H9 (cell line): ENCODE measurements around the gene ITPRIPL1. TPM values are rescaled to one million over a fixed set of nuclear protein-coding genes. Genes with fewer than 3 reads are reported as not detected.

Source experiments
- DNase-seq: peaks from one replicate; pipeline ENCODE4 v3.0.0-alpha.2; 2017
- H2AFZ ChIP-seq: one replicate; pipeline ENCODE4 v1.6.1; 2013; ENCODE audit warnings: mild to moderate bottlenecking, low read length, control low read depth, moderate library complexity
- H2AK5ac ChIP-seq: 2 replicates; pipeline ENCODE4 v1.6.1; 2013; ENCODE audit warnings: low read length, control low read depth, mixed read lengths; ENCODE audit not compliant: insufficient read length
- H2BK120ac ChIP-seq: one replicate; pipeline ENCODE4 v1.6.1; 2013; ENCODE audit warnings: low read depth, mild to moderate bottlenecking, low read length, control low read depth, inconsistent platforms; ENCODE audit not compliant: poor library complexity, severe bottlenecking
- H2BK12ac ChIP-seq: 2 replicates; pipeline ENCODE4 v1.6.1; 2013; ENCODE audit warnings: low read length, control low read depth, mixed read lengths, low read depth; ENCODE audit not compliant: insufficient read length
- H2BK15ac ChIP-seq: 2 replicates; pipeline ENCODE4 v1.6.1; 2013; ENCODE audit warnings: low read depth, low read length, control low read depth
- H2BK20ac ChIP-seq: one replicate; pipeline ENCODE4 v1.6.1; 2013; ENCODE audit warnings: low read depth, mild to moderate bottlenecking, low read length, control low read depth, inconsistent platforms; ENCODE audit not compliant: poor library complexity, severe bottlenecking
- H2BK5ac ChIP-seq: 2 replicates; pipeline ENCODE4 v1.6.1; 2013; ENCODE audit warnings: low read length, control low read depth, mixed read lengths; ENCODE audit not compliant: insufficient read length
- H3K14ac ChIP-seq: 2 replicates; pipeline ENCODE4 v1.6.1; 2013; ENCODE audit warnings: low read length, control low read depth; ENCODE audit not compliant: insufficient read depth
- H3K18ac ChIP-seq: 2 replicates; pipeline ENCODE4 v1.6.1; 2013; ENCODE audit warnings: low read depth, mild to moderate bottlenecking, mixed read lengths, low read length, control low read depth; ENCODE audit not compliant: insufficient read length
- H3K23ac ChIP-seq: 2 replicates; pipeline ENCODE4 v1.6.1; 2013; ENCODE audit warnings: low read length, control low read depth, mixed read lengths, low read depth; ENCODE audit not compliant: insufficient read length
- H3K23me2 ChIP-seq: 2 replicates; pipeline ENCODE4 v1.6.1; 2013; ENCODE audit warnings: low read depth, mild to moderate bottlenecking, mixed read lengths, low read length, control low read depth; ENCODE audit not compliant: insufficient read length, poor library complexity, severe bottlenecking
- H3K27ac ChIP-seq: 2 replicates; pipeline ENCODE4 v1.5.1; 2013; ENCODE audit warnings: low read length, control low read depth, mixed read lengths, low read depth; ENCODE audit not compliant: insufficient read length
- H3K27me3 ChIP-seq: 2 replicates; pipeline ENCODE4 v1.6.1; 2013; ENCODE audit warnings: low read length, control low read depth, inconsistent platforms; ENCODE audit not compliant: insufficient read depth
- H3K4ac ChIP-seq: 2 replicates; pipeline ENCODE4 v1.6.1; 2013; ENCODE audit warnings: low read depth, mild to moderate bottlenecking, control low read depth, inconsistent platforms, low read length, moderate library complexity
- H3K4me1 ChIP-seq: 2 replicates; pipeline ENCODE4 v1.6.1; 2013; ENCODE audit warnings: low read length, control low read depth, inconsistent platforms; ENCODE audit not compliant: insufficient read depth
- H3K4me2 ChIP-seq: 2 replicates; pipeline ENCODE4 v1.6.1; 2013; ENCODE audit warnings: low read length, control low read depth, mixed read lengths; ENCODE audit not compliant: insufficient read length, insufficient read depth
- H3K56ac ChIP-seq: 2 replicates; pipeline ENCODE4 v1.6.1; 2013; ENCODE audit warnings: low read depth, mild to moderate bottlenecking, mixed read lengths, low read length, control low read depth; ENCODE audit not compliant: insufficient read length
- H3K79me1 ChIP-seq: 2 replicates; pipeline ENCODE4 v1.6.1; 2013; ENCODE audit warnings: low read depth, mild to moderate bottlenecking, moderate library complexity, low read length, control low read depth, inconsistent platforms; ENCODE audit not compliant: insufficient read depth, poor library complexity, severe bottlenecking
- H3K79me2 ChIP-seq: 2 replicates; pipeline ENCODE4 v1.6.1; 2013; ENCODE audit warnings: low read length, control low read depth, inconsistent platforms; ENCODE audit not compliant: insufficient read depth
- H3K9ac ChIP-seq: 2 replicates; pipeline ENCODE4 v1.6.1; 2013; ENCODE audit warnings: low read length, control low read depth, mixed read lengths; ENCODE audit not compliant: insufficient read length; ENCODE audit errors: extremely low read depth
- H3K9me3 ChIP-seq: one replicate; pipeline ENCODE4 v1.6.1; 2013; ENCODE audit warnings: low read depth, low read length, inconsistent platforms; ENCODE audit not compliant: control insufficient read depth
- H3T11ph ChIP-seq: one replicate; pipeline ENCODE4 v1.6.1; 2013; ENCODE audit warnings: mild to moderate bottlenecking, low read length, control low read depth, inconsistent platforms
- H4K20me1 ChIP-seq: one replicate; pipeline ENCODE4 v1.6.1; 2013; ENCODE audit not compliant: control insufficient read depth, insufficient read length, insufficient read depth
- H4K5ac ChIP-seq: 2 replicates; pipeline ENCODE4 v1.6.1; 2013; ENCODE audit warnings: low read depth, mild to moderate bottlenecking, mixed read lengths, low read length, control low read depth; ENCODE audit not compliant: insufficient read length
- H4K8ac ChIP-seq: replicated peaks from 2 replicates; pipeline ENCODE4 v1.6.1; 2013; ENCODE audit warnings: low read length, control low read depth, mixed read lengths, low read depth; ENCODE audit not compliant: insufficient read length
- H4K91ac ChIP-seq: 2 replicates; pipeline ENCODE4 v1.6.1; 2013; ENCODE audit warnings: low read depth, mild to moderate bottlenecking, moderate library complexity, mixed read lengths, low read length, control low read depth; ENCODE audit not compliant: insufficient read length
- H3K27ac Mint-ChIP-seq, 3 experiments: 2 replicates in 2 of 3; 3 replicates in 1 of 3; pipeline ENCODE4 v1.8.0; 2020 to 2021; ENCODE audit warnings: mixed read lengths in 3 of 3, mild to moderate bottlenecking in 1 of 3, moderate library complexity in 1 of 3
- H3K27me3 Mint-ChIP-seq: 2 replicates; pipeline ENCODE4 v1.8.0; 2021; ENCODE audit warnings: low read depth, mild to moderate bottlenecking, moderate library complexity, mixed read lengths
- H3K36me3 Mint-ChIP-seq, 3 experiments: 2 replicates in 2 of 3; 3 replicates in 1 of 3; pipeline ENCODE4 v1.8.0; 2020 to 2021; ENCODE audit warnings: low read depth in 3 of 3, mixed read lengths in 3 of 3; ENCODE audit not compliant: insufficient read depth in 1 of 3
- H3K4me1 Mint-ChIP-seq, 2 experiments: 2 replicates each; pipeline ENCODE4 v1.8.0; 2020; ENCODE audit warnings: mixed read lengths in 2 of 2
- H3K4me3 Mint-ChIP-seq, 2 experiments: 2 replicates in 1 of 2; 3 replicates in 1 of 2; pipeline ENCODE4 v1.8.0; 2020 to 2021; ENCODE audit warnings: mild to moderate bottlenecking in 2 of 2, mixed read lengths in 2 of 2, moderate library complexity in 1 of 2
- H3K9me3 Mint-ChIP-seq, 2 experiments: 2 replicates in 1 of 2; 3 replicates in 1 of 2; pipeline ENCODE4 v1.8.0; 2020; ENCODE audit warnings: mild to moderate bottlenecking in 2 of 2, mixed read lengths in 2 of 2, moderate library complexity in 1 of 2
- WGBS: extraction: QIAGEN DNeasy Blood & Tissue Kit; methylation state at CpG from one replicate; pipeline ENCODE4 v1.1.7; 2013; ENCODE audit warnings: missing lambda C conversion rate, low lambda C conversion rate, mixed read lengths; ENCODE audit not compliant: insufficient read length; ENCODE audit errors: extremely low coverage; 5-methylcytosine and 5-hydroxymethylcytosine counted together
- total RNA-seq: library from RNA; stranded (reverse); gene quantifications from 2 replicates; pipeline ENCODE4 v1.2.1, GENCODE V29; 2021
- TF ChIP-seq, protein P1 (sequence below): fragments of 200-600 bp; sonication (generic); conservative IDR thresholded peaks from 3 replicates; pipeline ENCODE4 v1.8.0; 2021; ENCODE audit warnings: antibody characterized with exemption, mild to moderate bottlenecking

Gene ITPRIPL1
- total RNA-seq, 1 experiment from 2014 or later: 16.3 TPM

DNA sequence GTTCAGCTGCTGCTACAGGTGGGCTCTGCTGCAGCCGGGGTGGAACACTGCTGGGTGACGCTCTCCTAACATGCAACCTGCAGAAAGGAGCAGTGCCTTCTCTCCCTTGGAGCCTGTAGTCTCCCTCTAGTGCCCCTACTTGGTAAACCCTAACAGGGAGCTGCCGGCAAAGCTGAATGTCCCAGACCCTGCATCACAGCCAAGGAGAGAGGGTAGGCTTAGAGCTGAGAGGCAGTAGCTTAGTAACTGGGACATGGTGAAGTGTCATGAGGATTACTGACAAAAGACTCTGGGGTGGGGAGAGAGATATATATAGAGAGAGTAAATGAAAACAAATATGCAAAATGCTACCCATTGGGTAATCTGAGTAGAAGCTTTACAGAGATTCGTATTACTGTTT is 20.3 kb downstream of the ITPRIPL1 start:
- H3K14ac ChIP-seq: no peak overlapping the region
- H2AFZ ChIP-seq: no peak overlapping the region
- Mint-ChIP-seq H3K4me1 (no peaks in the 10 kb centered on the region), H3K9me3 (no peaks in the 10 kb centered on the region), H3K4me3 (no peak overlapping the region), H3K36me3 (peaks cover 49 to 90% (median 87%) of the 10 kb centered on the region in 3 experiments; a peak in 6 of 7 replicates), H3K27me3 (no peaks in the 10 kb centered on the region), H3K27ac (peak overlapping the region in 1 of 3 experiments; percentile 84; a peak in 2 of 7 replicates)
- no peak overlapping the region for H4K8ac ChIP-seq
- H2BK20ac ChIP-seq: no peak overlapping the region
- no peaks in the 10 kb centered on the region for H3K27me3 ChIP-seq
- H4K20me1 ChIP-seq: no peaks in the 10 kb centered on the region
- peak; percentile 39 for DNase-seq
- WGBS: no CpG with 5 or more reads among the region's 4 CpGs
- H3K23ac ChIP-seq: no peak overlapping the region
- no peak overlapping the region for H3T11ph ChIP-seq
- H2BK15ac ChIP-seq: no peak overlapping the region
- H3K4ac ChIP-seq: no peak overlapping the region
- H3K18ac ChIP-seq: no peak overlapping the region
- H2BK5ac ChIP-seq: no peak overlapping the region
- TF ChIP-seq, protein P1, sequence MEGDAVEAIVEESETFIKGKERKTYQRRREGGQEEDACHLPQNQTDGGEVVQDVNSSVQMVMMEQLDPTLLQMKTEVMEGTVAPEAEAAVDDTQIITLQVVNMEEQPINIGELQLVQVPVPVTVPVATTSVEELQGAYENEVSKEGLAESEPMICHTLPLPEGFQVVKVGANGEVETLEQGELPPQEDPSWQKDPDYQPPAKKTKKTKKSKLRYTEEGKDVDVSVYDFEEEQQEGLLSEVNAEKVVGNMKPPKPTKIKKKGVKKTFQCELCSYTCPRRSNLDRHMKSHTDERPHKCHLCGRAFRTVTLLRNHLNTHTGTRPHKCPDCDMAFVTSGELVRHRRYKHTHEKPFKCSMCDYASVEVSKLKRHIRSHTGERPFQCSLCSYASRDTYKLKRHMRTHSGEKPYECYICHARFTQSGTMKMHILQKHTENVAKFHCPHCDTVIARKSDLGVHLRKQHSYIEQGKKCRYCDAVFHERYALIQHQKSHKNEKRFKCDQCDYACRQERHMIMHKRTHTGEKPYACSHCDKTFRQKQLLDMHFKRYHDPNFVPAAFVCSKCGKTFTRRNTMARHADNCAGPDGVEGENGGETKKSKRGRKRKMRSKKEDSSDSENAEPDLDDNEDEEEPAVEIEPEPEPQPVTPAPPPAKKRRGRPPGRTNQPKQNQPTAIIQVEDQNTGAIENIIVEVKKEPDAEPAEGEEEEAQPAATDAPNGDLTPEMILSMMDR: peak; percentile 49
- H4K91ac ChIP-seq: no peak overlapping the region
- no peak overlapping the region for H3K4me2 ChIP-seq
- H3K9ac ChIP-seq: no peak overlapping the region
- no peak overlapping the region for H2BK120ac ChIP-seq
- no peaks in the 10 kb centered on the region for H3K9me3 ChIP-seq
- H3K79me1 ChIP-seq: no peaks in the 10 kb centered on the region
- no peak overlapping the region for H3K56ac ChIP-seq
- H3K23me2 ChIP-seq: no peaks in the 10 kb centered on the region
- H3K4me1 ChIP-seq: no peaks in the 10 kb centered on the region
- no peak overlapping the region for H4K5ac ChIP-seq
- no peak overlapping the region for H2AK5ac ChIP-seq
- no peak overlapping the region for H2BK12ac ChIP-seq
- no peaks in the 10 kb centered on the region; the same call in 1 of the 2 replicates for H3K79me2 ChIP-seq
- H3K27ac ChIP-seq: no peak overlapping the region
